ENCODE measurements around the gene CAMK2B. TPM values are rescaled to one million over a fixed set of nuclear protein-coding genes. Genes with fewer than 3 reads are reported as not detected.

Gene CAMK2B
- total and polyA plus RNA-seq, 12 donors, result 0.25 to 82.3 (median 6.5) TPM; not detected in 2

GRCh38 chr7:44215531-44215930 is 109.9 kb downstream of the CAMK2B start:
- Histone ChIP-seq H3K27ac (no peak overlapping the region), H3K9me3 (replicated peaks in 1 of 3) (no peaks in the 10 kb centered on the region), H3K4me3 (no peak overlapping the region), H3K4me1 (replicated peaks in 1 of 2) (no peaks in the 10 kb centered on the region), H3K27me3 (no peaks in the 10 kb centered on the region), H3K36me3 (replicated peaks in 1 of 2) (peaks cover 0 to 28% of the 10 kb centered on the region in 2 donors)
- intact Hi-C loops (cut with DNase I), result no loop called here
- TF ChIP-seq POLR2A (IDR thresholded peaks at IDR 0.05), result no peak
- TF ChIP-seq CTCF (IDR thresholded peaks at IDR 0.05), result no peak
- DNase-seq, result no peak
- 84 to 89% (median 87%) methylated on average over 5 to 7 of the region's 7 CpGs for WGBS, 4 donors

- WGBS, 4 donors, result 76 to 84% (median 79%) methylated on average over 9 of the region's 9 CpGs
- no peak for DNase-seq
- intact Hi-C loops (cut with DNase I), result no loop called here
Observed at GRCh38 chr7:44213877-44214388, 111.5 kb downstream of the CAMK2B start.

GRCh38 chr7:44213206-44213876 is 112.1 kb downstream of the CAMK2B start:
- no peaks in the 10 kb centered on the region for H3K4me1 ChIP-seq (replicated peaks in 1 of 2)
- no peak overlapping the region for H3K4me3 ChIP-seq
- DNase-seq, result no peak
- H3K27ac ChIP-seq, result no peak overlapping the region
- WGBS, 4 donors, result 90 to 100% (median 92%) methylated on average over 2 to 3 of the region's 3 CpGs
- peaks cover 0 to 50% of the 10 kb centered on the region in 2 donors for H3K36me3 ChIP-seq (replicated peaks in 1 of 2)
- TF ChIP-seq CTCF (IDR thresholded peaks at IDR 0.05), result no peak
- no peaks in the 10 kb centered on the region for H3K9me3 ChIP-seq (replicated peaks in 1 of 3)
- intact Hi-C loops (cut with DNase I), result no loop called here
- H3K27me3 ChIP-seq, result no peaks in the 10 kb centered on the region

More at GRCh38 chr7:44213877-44214388, 111.5 kb downstream of the CAMK2B start:
- no peaks in the 10 kb centered on the region for H3K9me3 ChIP-seq (replicated peaks in 1 of 3)
- H3K4me1 ChIP-seq (replicated peaks in 1 of 2), result no peaks in the 10 kb centered on the region
- H3K4me3 ChIP-seq, result no peak overlapping the region
- no peak overlapping the region for H3K27ac ChIP-seq
- no peaks in the 10 kb centered on the region for H3K27me3 ChIP-seq
- peaks cover 0 to 44% of the 10 kb centered on the region in 2 donors for H3K36me3 ChIP-seq (replicated peaks in 1 of 2)
- TF ChIP-seq POLR2A (IDR thresholded peaks at IDR 0.05), result no peak
- TF ChIP-seq CTCF (IDR thresholded peaks at IDR 0.05), result no peak

- intact Hi-C loops (cut with DNase I), result no loop called here
- H3K9me3 ChIP-seq (replicated peaks in 1 of 3), result no peaks in the 10 kb centered on the region
- DNase-seq, result no peak
- H3K4me1 ChIP-seq (replicated peaks in 1 of 2), result no peaks in the 10 kb centered on the region
- 80 to 91% (median 90%) methylated on average over 4 to 7 of the region's 7 CpGs for WGBS, 4 donors
- no peak overlapping the region for H3K4me3 ChIP-seq
- no peaks in the 10 kb centered on the region for H3K27me3 ChIP-seq
- TF ChIP-seq CTCF (IDR thresholded peaks at IDR 0.05), result no peak
- no peak for TF ChIP-seq POLR2A (IDR thresholded peaks at IDR 0.05)
- peaks cover 0 to 57% of the 10 kb centered on the region in 2 donors for H3K36me3 ChIP-seq (replicated peaks in 1 of 2)
- no peak overlapping the region for H3K27ac ChIP-seq
Observed at GRCh38 chr7:44212581-44213184, 112.7 kb downstream of the CAMK2B start.
